Measurements from ENCODE around the gene GPER1.
"Not testable (repeated sequence)": the region's sequence is repeated elsewhere in the genome, so short reads cannot be mapped to it uniquely, and the experiment has no call there.

The GPER1 gene

DNA sequence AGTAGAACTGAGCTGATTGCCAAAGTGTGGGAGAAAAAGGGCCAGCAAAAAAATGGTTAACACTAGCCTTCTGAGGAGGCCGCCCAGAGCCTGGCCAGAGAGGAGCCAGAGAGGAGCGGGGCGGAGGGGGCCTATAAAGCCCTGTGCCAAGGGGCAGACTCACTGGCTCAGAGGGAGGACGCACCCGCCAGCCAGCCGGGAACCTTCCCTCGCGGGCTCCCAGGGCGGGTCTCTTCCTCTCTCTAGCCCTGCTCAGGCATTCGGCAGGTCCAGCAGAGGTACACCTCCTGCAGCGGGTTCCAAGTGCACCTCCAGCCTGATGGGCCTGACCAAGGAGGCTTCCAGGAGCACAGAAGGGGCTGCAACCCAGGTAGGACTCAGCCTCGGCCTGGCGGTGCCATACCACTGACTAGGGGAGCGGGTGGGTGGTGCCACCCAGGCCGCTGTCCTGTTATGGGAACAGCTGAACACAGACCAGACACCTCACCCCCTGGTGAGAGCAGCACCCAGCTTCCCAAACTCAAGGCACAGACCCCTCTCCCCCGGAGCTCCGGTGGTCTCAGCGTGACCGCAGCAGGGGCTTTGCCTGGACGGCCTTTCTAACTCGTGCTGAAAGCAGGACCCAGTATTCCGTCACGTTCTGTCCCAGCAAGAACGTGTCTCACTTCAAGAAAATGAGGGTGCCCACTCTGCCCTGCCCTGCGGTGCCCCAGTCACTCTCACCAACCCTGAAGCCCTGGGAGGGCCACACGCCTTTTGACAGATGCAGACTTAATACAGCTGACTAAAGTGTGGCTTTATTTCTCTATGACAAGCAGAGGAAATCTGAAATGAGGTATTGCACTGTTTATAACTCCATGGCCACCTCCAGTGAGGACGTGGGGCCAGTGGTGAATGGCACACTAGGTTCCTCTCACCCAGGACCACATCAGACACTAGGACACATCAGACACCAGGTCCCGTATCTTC is at the start of gene GPER1:
GPER1 (plus strand) TSS at position 162 of the 969 bp plus-strand sequence. CDS start 3,616 bp downstream, outside the sequence.
- DNase-seq (ENCODE audit: low read depth in 2 of 2): no peak

DNA sequence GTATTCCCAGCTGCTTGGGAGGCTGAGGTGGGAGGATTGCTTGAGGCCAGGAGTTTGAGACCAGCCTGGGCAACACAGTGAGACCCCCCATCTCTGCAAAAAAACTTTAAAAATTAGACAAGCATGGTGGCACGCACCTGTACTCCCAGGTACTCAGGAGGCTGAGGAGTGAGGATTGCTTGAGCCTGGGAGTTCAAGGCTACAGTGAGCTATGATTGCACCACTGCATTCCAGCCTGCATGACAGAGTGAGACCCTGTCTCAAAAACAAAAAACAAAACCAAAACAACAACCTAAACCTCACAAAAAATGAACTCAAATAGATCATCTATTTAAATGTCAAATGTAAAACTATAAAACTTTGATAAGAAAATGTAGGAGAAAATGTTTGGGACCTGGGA is 47.7 kb upstream of the GPER1 start:
- DNase-seq (ENCODE audit: low read depth in 2 of 2): not testable (repeated sequence)

DNA sequence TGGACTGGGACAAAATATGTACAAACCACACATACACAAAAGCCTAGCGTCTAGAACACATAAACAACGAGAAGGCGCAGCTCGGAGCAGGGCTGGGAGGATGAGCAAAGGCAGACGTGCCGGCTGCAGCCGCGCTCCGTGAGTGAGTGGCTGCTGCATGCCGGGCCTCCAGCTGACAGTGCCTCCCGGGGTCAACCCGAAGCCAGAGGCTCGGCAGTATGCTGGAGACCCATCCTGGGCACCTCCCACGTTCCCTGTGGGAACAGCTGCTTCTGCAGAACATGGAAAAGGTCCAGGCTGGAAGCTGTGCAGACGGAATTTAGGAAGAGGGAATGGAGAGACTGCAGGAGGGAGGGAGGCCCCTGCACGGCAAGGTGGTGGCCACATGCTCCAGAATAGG is 47.1 kb upstream of the GPER1 start:
- no peak for DNase-seq (ENCODE audit: low read depth in 2 of 2)

DNA sequence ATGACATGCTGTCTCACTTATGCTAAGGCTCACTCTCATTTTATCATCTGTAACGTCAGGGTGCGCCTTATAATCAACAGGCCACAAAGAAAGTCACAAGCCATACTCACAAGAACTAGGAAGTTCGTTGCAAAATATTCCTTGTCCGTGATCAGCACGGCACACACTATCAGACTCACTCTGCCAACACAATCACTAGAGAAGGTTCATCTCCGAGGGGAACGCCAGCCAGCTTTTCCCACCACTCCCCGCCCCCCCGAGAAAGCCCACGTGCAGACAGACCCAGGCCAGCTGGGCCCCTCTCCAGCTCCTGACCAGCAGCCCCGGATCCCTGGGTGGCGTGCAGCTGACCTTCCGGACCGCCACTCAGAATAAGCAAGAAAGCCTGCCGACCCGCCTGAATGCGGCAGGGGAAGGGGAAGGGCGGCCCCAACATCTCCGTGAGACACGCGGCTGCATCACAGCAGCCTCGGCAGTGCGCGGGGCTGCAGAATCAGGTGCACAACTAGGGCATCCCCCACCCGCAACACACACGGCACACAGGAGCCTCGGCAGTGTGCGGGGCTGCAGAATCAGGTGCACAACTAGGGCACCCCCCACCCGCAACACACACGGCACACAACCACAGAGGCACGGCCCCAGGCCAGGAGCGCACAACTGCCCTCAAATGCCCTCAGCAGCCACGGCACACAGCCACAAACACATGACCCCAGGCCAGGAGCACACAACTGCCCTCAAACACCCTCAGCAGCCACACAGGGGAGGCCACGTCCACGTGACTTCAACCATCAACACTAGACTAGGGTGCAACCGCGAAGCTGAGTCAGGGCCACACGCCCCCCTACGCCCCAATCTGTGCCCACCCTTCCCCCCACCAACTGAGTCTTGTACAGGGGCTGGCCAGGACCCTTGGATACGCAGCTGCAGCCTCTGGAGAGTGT is 46.1 kb upstream of the GPER1 start:
- no peak for DNase-seq (ENCODE audit: low read depth in 2 of 2)

DNA sequence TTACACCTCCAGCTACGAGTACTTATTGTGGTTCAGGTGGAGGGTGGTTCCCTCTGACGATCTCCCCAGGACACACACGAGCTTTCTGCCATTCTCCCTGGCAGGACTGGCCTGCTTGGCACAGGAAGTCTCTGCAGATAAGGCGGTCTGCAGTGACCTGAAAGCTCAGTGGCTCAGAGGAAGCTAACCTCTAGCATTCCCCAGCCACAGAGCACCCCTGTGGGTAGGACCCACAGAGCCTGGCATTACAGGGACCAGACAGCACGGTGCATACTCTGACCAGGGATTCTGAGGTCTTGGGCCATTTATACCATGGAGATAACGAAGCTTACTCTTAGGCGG is 45.5 kb upstream of the GPER1 start:
- no peak for DNase-seq (ENCODE audit: low read depth in 2 of 2)

DNA sequence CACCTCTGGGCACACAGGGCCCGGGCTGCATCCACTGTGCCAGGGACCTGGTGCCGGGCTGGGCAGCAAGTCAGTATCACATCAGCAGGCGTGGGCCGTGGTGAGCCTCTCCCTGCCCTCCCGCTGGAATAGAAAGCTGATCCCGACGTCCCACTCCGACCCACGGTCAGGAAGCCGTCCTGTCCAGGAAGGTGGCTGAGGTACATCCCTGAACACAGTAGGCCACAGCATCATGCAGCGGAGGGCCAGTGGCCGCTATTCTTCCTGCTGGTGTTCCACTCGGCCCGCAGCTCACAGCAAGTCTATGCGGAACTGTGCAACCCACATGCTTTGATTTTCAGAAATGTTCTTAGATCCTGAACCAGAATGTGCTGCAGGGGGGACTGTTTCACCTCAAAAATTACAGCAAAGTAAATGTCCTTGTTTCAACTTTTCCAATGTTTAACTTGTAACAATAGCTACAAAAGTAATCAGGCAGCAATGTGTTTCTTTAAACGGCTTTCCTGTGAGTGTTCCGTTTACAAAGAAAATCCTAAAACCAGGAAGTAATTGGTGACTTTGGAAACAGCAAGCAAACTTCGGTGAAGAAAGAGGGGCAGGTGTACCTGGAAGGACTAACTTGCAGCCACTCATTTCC is 44.2 kb upstream of the GPER1 start:
- DNase-seq (ENCODE audit: low read depth in 2 of 2): no peak

DNA sequence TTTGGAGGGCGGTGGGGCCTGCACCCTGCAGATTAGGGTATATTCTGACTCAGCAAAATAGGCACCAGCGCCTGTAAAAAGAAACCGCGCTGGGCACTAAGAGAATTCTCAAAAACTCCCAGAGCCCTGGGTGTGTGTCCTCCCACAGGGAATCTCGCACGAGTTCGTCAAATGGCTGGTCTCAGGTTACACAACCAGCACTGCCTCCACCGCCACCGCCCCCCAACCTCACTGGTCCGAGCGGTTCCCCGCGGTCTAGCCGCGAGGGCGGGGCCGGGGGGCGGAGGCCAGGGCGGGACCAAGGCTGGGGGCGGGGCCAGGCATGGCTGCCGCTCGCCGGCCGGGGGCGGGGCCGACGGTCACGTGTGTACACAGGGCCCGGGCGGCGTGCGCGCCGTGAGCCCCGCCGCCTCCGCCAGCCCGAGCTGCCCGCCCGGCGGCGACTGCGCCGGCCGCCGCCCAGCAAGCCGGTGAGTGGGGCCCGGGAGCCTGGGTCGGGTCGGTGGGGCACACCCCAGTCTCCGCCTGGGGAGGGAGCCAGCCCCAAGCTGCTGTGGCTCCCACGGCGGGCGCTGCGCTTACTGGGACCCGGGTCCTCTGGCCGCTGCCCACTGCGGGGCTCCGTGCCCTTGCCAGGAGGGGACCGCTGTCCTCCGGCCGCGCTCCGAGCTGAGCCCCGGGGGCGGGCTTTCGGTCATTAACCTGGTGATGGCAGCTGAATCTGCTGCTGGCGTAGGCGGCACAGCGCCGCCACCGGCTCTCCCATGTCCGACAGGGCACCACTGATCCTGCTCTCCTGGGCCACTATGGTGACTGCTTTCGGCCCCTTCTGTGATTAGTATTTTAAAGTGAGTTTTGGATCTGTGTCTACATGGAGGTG is 43.5 kb upstream of the GPER1 start, which contains the start of gene GPR146:
GPR146 (plus strand) TSS at position 358 of the 880 bp plus-strand sequence. CDS start 12,970 bp downstream, outside the sequence.
- peak; percentile 88 to 91 for DNase-seq (ENCODE audit: low read depth in 2 of 2)

DNA sequence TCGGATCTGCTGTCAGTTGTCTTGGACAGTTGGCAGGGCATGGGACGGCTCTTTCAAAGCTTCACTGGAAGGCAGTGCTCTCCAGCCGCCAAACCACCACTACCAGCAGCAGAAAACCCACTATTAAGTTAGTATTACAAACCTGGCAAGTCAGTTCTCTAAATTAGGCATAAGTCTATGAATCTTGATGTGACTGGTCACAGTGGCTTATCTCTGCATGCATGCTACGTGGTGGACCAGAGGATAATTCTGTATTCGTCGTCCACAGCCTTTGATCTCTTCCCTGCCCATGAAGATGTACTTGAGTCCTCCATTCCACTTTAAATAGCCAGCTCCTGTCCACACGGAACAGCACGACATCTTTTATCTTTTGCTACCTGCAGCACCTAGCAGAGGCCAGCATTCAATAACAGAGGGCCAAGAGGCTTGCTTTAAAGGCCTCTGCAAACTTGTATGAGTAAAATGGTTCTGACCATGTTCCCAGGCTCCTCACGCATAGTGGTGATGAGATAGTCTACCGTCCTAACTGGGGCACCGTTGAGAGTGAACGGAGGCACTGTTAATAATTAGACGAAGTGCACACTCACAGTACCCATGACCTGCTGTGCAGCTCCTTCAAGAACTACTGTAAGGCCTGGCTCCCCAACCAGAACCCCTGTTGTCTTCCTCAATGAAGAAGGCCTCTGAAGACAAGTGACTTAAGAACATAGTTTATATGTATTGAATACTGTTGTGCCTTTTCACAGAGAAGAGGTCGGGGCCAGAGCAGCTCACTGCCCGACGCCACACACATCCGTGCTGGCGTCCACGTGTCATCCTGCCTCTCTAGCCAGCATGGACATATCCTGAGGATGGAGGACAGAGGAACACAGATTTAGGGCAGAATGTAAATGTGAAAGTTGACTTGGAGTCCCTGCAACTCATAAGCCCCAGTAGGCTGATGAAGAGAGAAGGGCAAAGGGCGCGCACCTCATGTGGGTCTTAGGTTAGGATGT is 42.5 kb upstream of the GPER1 start:
- DNase-seq (ENCODE audit: low read depth in 2 of 2): no peak

DNA sequence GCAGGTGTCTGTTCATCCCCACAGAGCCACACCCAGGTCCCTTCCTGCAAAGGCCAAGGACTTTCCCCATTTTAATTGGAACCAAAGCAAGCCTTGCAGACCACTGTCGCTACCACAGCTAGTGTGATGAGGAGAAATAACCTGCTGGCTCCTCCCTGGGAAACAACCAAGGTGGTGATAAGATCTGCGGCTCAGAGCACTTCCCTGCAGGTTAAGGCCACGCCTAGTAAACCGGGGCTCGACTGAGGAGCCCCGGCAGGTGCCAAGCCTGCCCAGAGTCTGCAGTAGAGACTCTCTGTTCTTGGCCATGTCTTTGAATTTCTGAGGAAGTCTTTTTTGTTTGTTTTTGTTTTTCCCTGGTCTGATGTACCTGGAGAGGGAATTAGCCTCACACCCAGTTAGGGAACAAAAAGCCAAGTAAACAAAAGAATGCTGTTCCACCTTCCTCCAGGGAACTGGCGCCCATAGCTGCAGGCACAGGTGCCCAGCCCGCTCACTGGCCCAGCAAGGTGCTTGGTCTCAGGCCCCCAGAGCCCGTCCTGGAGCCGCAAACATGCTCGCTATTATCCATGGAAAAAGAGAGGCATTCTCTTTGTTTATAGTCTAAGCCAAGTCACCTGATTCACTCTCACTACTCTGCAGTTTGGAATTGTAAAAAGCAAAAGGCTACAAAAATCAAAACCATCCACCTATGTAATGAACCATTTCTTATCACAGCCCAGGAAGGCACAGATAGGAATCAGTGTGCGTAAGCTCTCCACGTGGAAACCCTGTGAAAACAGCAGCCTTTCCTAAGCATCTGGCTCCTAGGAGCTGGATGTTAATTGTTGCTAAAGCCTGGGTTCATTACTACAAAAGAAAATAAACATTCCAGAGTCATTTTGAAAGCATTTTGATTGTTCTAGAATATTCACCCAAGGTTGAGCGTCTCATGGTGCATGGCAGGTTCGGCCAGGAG is 40.9 kb upstream of the GPER1 start:
- DNase-seq (ENCODE audit: low read depth in 2 of 2): peak in 1 of 2 donors; percentile 24

DNA sequence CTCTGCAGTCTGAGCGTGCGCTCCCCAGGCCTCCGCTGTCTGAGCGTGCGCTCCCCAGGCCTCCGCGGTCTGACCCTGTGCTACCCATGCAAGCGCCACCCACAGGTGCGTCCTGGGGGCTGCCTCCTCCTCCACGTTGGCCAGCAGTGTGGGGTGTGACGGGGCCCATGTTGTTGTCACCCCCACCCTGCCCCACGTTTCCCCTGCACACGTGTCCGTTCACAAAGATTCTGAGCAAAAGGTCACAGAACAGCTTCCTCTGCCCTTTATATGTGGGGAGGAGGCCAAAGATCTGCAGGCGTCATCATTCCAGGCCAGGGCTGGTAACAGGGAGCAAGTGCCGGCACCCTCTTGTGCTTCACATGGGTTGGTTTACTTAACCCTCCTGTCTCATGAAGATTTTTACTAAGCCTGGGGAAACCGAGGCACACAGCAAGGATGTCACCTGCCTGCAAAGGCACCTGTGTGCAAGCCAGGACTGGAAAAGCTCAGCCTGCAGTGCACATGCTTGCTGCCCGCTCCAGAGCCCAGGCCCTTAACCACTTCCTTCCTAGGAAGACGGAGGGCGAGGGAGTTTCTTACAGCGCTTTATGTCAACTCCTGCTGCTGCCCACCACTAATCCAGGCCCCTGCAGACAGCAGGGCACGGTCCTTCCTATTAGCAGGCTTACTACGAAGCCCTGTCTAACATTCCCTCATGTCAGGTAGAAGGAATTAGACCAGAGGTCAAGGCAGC is 38.7 kb upstream of the GPER1 start:
- DNase-seq (ENCODE audit: low read depth in 2 of 2): no peak

DNA sequence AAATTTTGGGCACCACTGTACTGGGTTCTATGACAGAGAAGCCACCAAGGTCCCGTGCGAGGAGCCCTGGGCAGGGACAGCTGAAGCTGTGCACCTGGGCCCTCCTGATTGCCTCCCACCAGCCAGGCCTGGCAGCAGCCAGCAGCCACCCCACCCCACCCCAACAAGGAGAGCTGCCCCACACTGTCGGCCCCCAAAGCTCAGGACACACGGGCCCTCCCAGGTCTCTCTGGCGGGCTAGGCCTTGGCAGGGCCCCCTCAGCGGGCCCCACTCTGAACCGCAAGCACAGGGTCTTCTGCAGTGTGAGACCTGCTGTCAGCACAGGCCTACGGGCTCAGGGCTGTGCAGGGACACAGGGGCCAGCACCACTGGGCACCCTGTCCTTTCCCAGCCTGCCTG is 38.1 kb upstream of the GPER1 start:
- DNase-seq (ENCODE audit: low read depth in 2 of 2): no peak

DNA sequence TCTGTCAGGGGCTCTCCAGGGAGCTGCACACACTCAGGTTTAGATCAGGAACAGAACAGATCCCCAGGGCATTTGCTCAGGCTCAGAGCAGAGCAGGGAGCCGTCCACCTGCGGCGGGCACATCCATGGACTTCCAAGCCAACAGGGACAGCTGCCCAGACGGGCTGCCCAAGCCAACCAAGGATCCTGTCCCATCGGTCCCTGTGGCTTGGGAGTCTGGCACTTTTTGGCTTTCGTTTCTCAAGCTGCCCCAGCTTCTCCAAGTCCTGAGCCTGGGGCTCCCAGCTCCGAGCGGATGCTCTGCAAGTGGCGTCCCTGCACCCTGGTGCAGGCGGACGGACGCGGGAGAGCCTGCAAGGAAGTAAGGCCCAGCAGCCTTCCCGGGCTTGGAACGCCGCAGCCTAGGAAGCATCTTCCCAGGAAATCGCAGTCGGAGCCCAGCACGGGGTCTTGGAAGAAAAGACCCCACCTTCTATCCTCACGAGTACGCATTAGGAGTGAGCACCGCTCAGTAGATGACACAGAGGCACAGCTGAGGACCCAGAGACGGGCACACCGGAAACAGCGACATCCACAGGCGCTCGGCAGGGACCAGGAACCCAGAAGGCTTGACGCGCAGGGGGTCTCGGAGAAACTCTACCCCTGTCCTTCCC is 37.5 kb upstream of the GPER1 start:
- no peak for DNase-seq (ENCODE audit: low read depth in 2 of 2)

DNA sequence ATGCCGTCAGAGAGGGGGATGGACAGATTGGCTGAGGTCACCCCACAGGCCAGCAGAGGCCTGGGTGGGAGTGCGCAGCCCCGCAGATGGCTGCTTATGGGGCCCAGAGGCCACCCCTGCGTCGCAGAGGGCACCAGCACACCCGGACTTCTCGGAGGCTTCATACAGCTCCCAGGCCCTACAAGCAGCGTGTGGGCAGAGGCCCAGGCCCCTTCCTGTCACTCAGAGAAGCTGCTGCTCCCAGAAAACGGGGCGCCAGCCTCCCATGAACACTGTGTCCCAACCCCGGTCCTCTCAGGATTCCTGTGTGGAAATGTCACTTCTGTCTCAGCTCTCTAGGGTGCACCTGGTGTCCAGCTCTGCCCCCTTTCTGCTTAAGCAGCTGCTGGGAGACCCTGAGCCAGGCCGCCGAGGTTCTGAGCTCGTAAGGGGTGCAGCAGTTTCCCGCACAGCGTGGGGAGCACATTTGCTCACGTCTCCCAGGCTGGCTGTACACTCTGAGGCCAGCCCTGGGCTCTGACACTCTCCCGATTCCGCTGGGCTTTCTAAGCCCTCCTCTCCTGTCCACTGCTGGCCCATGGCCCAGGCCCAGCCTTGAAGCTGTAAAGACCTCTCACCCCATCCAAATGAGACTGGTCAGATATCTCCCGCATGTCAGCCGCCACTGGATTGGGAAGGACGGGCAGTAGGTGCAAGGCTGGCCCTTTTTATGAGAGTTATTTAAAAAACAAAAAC is 36.8 kb upstream of the GPER1 start:
- no peak for DNase-seq (ENCODE audit: low read depth in 2 of 2)

DNA sequence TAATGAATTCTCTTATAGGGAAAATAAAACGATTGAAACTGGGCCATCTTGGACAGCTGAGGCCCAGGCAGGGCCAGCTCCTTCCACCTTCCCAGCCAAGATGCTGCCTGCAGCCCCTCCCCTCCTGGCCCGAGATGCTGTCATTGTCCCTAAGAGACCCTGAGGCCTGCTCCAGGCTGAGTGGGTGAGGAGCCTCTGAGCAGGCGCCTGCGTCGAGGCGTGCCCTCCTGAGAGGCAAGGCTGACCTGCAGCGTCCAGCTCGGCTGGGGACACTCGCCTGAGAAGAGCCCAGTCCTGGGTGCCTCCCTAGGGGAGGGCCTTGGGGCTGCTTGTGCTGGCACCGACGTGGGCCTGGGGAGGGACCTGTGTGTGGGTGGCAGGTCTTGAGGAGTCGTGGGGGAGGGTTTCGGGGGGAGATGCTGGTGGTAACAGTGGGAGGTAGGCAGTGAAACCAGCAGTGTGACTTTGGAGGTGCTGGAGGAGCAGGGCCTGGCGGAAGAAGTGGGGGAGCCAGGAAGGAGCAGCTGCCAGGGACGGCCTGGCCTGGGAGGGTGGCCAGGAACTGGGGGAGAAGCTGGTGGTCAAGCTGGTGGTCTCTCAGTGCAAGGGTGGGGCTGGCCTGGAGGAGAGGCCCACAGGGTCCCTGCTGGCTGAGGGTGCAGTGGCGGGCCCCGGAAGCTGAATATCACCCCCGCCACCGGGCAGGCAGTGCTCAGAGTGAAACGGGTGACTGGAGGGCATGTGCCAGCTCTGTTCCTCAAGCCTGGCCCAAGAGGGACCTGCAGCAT is 35.7 kb upstream of the GPER1 start:
- no peak for DNase-seq (ENCODE audit: low read depth in 2 of 2)

DNA sequence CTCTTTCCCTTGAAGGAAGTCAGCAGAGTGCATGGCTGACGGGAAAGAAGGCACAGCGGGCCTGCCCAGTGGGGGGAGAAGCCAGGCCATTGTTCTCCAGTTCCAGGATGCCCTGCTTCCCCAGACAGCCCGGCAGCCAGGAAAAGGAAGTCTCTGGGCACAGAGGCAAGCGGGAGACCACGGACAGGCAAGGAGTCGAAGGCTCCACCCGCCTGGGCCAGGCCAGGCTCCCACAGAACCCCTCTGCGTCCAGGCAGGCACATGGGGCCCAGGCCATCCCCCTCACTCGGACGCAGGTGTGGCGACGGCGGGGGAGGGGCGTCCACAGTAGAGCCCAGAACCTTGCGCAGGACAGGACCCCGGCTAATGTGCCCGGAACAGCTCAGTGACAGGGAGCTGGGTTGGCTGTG is 34.9 kb upstream of the GPER1 start:
- no peak for DNase-seq (ENCODE audit: low read depth in 2 of 2)
